Osteocyte (in vitro differentiated cells): ENCODE results near the gene DUS2. TPM values are rescaled to one million over a fixed set of nuclear protein-coding genes. Genes with fewer than 3 reads are reported as not detected.

Experiments
- DNase-seq: peaks from one replicate; pipeline ENCODE4 v3.0.0; 2021; ENCODE audit warnings: mixed read lengths; ENCODE audit not compliant: unreplicated experiment; ENCODE audit errors: extremely low spot score
- H3K27ac Mint-ChIP-seq: one replicate; pipeline ENCODE4 v1.8.0; 2021; ENCODE audit warnings: mild to moderate bottlenecking, mixed read lengths; ENCODE audit not compliant: unreplicated experiment
- H3K27me3 Mint-ChIP-seq: one replicate; pipeline ENCODE4 v1.8.0; 2021; ENCODE audit warnings: mixed read lengths; ENCODE audit not compliant: unreplicated experiment
- H3K36me3 Mint-ChIP-seq: one replicate; pipeline ENCODE4 v1.8.0; 2021; ENCODE audit warnings: mixed read lengths; ENCODE audit not compliant: unreplicated experiment
- H3K4me1 Mint-ChIP-seq: one replicate; pipeline ENCODE4 v1.8.0; 2021; ENCODE audit warnings: mixed read lengths; ENCODE audit not compliant: unreplicated experiment
- H3K4me3 Mint-ChIP-seq: one replicate; pipeline ENCODE4 v1.8.0; 2021; ENCODE audit warnings: mild to moderate bottlenecking, moderate library complexity, mixed read lengths; ENCODE audit not compliant: unreplicated experiment
- H3K9me3 Mint-ChIP-seq: one replicate; pipeline ENCODE4 v1.8.0; 2021; ENCODE audit warnings: mixed read lengths; ENCODE audit not compliant: unreplicated experiment
- long read RNA-seq: library from polyadenylated mRNA; unstranded; transcript quantifications from one replicate; pipeline ENCODE4 v2.0.0, GENCODE V29; 2021
- total RNA-seq: library from RNA; stranded (reverse); gene quantifications from 2 replicates; pipeline ENCODE4 v1.2.1, GENCODE V29; 2021
- TF ChIP-seq, protein P1 (sequence below): fragments of 200-600 bp; sonication (generic); IDR thresholded peaks from 2 replicates; pipeline ENCODE4 v1.5.0; 2021; ENCODE audit warnings: antibody characterized with exemption, mild to moderate bottlenecking, moderate library complexity

DUS2 gene
- 13.6 and 17.2 TPM in 2 replicates for total RNA-seq
- long read RNA-seq, transcript DUS2-201 (16 exons, 1,933 nt): minor isoform, 22 of 128 reads
- long read RNA-seq, transcript DUS2-207 (17 exons, 2,310 nt): major isoform, 95 of 128 reads
- long read RNA-seq, partial matches to known transcripts: 1 of 128 reads
- long read RNA-seq, other reads (novel, unspliced or antisense): 10 of 128 reads

DNA sequence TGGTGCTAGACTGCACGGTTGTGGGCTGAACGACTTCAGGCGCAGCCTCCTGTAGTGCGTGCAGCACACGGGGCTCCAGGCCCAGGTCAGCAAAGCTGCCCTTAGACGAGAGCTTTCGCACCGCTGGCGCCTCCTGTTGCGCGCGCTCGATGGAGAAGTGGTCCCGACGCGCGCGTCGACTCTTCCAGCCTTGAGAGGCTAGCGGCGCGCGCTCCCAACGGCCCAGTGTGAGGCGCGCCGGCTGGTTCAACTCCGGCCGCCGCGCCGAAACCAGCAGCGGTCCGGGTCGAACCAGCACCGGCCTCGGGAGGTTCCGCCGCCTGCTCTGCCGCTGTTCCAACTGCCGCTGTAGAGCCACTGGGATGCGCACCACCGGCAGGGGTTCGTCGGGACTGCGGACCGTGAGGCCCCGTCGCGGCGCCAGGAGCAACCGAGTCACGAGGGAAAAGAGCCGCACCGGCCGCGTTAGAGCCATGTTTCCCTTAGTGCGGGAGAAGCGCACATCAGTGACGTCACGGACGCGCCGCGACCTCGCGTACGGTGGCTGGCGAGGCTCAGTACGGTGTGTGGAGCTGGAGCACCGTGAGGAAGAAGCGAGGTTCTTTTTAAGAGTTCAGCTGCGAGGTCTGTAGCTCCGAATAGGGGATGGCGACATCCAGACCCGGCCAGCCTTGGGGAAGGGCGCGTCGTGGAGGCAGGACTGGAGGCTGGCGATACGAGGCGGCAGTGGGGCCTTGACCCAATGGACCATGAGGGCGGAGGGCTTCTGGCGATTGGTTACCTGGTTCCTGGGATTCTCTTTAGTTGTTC, at the start of gene DUS2, which contains the start of gene DDX28:
TSS of gene DUS2 (plus strand) at position 557 of the 810 bp plus-strand sequence. CDS start 14,740 bp downstream, outside the sequence.
TSS of gene DDX28 (minus strand) at position 505 of the 810 bp plus-strand sequence. CDS start at position 475, 30 bp downstream.
- Mint-ChIP-seq H3K4me1 (peaks cover 17% of the 10 kb centered on the region), H3K4me3 (peak within 1 kb of the TSS; percentile 98), H3K36me3 (peaks cover 6% of the 10 kb centered on the region), H3K27ac (peak within 1 kb of the TSS; percentile 99), H3K27me3 (no peaks in the 10 kb centered on the region), H3K9me3 (no peaks in the 10 kb centered on the region)
- TF ChIP-seq, protein P1, sequence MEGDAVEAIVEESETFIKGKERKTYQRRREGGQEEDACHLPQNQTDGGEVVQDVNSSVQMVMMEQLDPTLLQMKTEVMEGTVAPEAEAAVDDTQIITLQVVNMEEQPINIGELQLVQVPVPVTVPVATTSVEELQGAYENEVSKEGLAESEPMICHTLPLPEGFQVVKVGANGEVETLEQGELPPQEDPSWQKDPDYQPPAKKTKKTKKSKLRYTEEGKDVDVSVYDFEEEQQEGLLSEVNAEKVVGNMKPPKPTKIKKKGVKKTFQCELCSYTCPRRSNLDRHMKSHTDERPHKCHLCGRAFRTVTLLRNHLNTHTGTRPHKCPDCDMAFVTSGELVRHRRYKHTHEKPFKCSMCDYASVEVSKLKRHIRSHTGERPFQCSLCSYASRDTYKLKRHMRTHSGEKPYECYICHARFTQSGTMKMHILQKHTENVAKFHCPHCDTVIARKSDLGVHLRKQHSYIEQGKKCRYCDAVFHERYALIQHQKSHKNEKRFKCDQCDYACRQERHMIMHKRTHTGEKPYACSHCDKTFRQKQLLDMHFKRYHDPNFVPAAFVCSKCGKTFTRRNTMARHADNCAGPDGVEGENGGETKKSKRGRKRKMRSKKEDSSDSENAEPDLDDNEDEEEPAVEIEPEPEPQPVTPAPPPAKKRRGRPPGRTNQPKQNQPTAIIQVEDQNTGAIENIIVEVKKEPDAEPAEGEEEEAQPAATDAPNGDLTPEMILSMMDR: no peak
- DNase-seq: peak; percentile 97

DNA sequence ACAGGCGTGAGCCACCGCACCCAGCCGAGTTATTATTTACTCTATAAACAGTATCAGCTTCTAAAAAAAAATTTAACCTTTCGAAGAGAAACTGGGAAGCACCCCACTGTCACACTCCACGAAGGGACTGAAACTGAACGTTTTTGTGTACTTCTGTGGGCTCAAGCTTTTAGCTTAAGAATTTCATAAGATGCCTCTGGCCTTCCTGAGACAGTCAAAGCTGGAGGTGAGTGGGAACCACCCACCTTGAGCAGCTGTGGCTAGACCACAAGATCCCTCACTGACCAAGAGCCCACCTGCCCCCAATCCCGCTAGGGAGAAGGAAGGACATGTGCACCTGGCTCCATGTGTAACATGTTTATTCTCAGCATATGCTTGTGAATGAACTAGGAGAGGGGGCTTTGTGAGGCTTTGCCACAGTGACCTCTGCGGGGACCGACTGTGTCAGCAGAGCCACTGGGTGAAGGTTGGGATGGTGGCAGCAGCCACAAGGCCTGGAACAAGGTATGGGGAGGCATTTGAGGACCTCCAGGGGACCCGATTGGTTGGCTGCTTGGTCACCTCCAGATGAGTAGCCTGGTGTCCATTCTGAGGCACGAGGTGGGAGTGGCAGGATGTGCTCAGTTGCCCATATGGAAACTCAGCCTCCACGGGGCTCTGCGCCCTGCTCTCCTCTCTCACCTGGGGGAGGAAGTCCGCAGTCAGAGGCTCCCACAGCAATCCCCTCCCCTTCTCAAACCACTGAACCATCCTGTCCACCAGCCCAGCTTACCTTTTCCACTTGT, 47.6 kb upstream of the DUS2 start:
- H3K36me3 Mint-ChIP-seq: no peaks in the 10 kb centered on the region
- no peak overlapping the region for H3K27ac Mint-ChIP-seq
- TF ChIP-seq, protein P1: no peak
- H3K4me3 Mint-ChIP-seq: no peak overlapping the region
- H3K27me3 Mint-ChIP-seq: peaks cover 13% of the 10 kb centered on the region
- DNase-seq: no peak
- peaks cover 1% of the 10 kb centered on the region for H3K4me1 Mint-ChIP-seq
- no peaks in the 10 kb centered on the region for H3K9me3 Mint-ChIP-seq

DNA sequence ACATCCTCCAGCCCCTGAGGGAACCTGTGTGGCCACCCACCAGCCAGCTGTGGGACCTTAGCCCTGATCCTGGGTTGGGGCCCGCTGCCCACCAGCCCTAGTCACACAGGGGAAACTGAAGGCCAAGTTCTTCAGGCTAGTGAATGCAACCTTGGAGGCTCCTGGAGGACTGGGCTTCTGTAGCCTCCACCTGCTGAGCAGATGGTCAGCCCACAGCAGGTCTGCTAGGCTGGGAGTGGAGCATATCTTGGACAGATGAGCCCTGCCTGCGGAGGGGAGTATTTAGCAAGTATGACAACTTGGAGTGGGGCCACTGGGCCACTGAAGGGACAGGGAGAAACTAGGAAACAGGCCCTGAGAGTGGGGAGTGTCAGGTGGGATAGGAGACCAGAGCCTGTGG, 46.9 kb upstream of the DUS2 start:
- no peak overlapping the region for H3K27ac Mint-ChIP-seq
- TF ChIP-seq, protein P1: no peak
- peaks cover 13% of the 10 kb centered on the region for H3K27me3 Mint-ChIP-seq
- no peaks in the 10 kb centered on the region for H3K36me3 Mint-ChIP-seq
- H3K4me1 Mint-ChIP-seq: peaks cover 1% of the 10 kb centered on the region
- no peaks in the 10 kb centered on the region for H3K9me3 Mint-ChIP-seq
- no peak for DNase-seq
- no peak overlapping the region for H3K4me3 Mint-ChIP-seq

DNA sequence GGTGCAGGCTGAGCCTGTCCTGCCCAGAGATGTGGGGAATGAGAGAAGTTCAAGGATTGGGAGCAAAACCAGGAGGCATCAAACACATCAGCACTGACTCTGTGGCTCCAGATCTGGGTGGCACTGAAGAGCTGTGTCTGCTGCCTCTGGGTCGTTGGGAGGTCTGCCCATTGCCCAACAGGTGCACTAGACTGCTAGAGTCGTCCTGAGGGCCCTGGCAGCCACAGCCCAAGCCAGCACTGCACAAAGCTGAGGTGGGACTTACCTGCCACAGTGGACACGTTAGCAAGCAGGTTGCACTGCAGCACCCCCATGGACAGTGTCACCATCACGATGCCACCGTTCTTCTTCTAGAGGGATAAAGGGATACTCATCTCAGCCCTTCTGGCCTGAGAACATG, 46.1 kb upstream of the DUS2 start:
- no peak for DNase-seq
- TF ChIP-seq, protein P1: no peak
- Mint-ChIP-seq H3K4me3 (no peak overlapping the region), H3K9me3 (no peaks in the 10 kb centered on the region), H3K36me3 (no peaks in the 10 kb centered on the region), H3K27ac (no peak overlapping the region), H3K27me3 (peaks cover 13% of the 10 kb centered on the region), H3K4me1 (peaks cover 1% of the 10 kb centered on the region)
